ENCODE measurements around the gene RPSA. TPM values are rescaled to one million over a fixed set of nuclear protein-coding genes. Genes with fewer than 3 reads are reported as not detected.

Gene RPSA
- polyA plus RNA-seq, 1 experiment, result 3,266 TPM

DNA sequence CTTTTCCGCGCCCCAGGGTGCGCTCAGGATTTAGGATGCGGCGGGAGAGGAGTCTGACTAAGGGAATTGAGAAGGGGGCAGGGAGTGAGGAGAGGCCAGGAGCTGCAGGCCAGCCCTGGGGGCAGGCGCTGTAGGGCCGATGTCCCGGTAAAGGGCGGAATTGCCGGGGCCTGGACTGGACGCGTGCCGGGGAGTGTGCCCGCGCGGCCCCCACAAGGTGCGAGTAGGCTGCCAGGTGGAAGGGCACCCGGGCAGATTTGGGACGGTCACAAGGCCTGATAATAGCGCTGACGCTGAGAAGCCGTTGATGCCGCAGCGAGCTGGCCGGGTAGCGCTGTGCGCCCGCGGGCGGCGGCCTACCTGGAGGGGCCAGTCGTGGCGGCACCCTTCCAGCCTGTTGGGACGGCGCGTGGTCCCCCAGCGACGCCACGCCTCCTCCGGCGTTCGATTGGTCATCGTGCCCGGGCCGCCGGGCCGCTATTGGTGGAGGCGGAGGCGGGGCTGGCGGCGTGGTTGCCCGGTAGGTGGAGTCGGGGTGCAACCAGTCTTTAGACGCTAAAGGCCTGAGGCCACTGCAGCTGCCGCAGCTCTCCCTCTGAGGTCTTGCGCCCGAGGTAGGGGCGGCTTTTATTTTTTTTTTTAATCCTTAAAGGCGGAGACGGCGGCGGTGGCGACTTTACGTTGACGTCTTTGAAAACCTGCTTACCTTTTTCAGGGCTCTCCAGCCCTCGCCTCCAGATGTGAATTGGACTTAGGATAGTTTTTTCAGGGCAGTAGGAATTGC, 22.4 kb upstream of the RPSA start:
- POLR2A ChIA-PET, result interaction anchor here (1.5 kb wide), 1 partner anchor 22 kb away, joined by 12 read pairs; the partner anchor contains the start of gene RPSA

DNA sequence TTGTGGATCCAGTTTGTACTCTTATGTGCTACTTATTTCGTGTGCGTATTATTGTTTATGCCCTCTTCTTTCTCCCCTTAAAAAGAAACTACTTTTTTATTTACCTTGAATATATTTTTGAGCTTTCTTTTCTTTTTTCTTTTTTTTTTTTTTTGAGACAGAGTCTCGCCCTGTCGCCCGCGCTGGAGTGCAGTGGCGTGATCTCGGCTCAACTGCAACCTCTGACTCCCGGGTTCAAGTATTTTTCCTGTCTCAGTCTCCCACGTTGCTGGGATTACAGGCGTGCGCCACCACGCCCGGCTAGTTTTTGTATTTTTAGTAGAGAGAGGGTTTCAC, 21.9 kb upstream of the RPSA start:
- TF ChIP-seq, protein P1, sequence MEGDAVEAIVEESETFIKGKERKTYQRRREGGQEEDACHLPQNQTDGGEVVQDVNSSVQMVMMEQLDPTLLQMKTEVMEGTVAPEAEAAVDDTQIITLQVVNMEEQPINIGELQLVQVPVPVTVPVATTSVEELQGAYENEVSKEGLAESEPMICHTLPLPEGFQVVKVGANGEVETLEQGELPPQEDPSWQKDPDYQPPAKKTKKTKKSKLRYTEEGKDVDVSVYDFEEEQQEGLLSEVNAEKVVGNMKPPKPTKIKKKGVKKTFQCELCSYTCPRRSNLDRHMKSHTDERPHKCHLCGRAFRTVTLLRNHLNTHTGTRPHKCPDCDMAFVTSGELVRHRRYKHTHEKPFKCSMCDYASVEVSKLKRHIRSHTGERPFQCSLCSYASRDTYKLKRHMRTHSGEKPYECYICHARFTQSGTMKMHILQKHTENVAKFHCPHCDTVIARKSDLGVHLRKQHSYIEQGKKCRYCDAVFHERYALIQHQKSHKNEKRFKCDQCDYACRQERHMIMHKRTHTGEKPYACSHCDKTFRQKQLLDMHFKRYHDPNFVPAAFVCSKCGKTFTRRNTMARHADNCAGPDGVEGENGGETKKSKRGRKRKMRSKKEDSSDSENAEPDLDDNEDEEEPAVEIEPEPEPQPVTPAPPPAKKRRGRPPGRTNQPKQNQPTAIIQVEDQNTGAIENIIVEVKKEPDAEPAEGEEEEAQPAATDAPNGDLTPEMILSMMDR (IDR thresholded peaks at IDR 0.05; ENCODE audit: low read depth, low read length), result no peak
- Histone ChIP-seq H3K27ac (ENCODE audit: low read depth, low read length) (no peak overlapping the region), H3K9me3 (ENCODE audit: control insufficient read depth, insufficient read depth, low read length) (peaks cover 6% of the 10 kb centered on the region; the same call in 1 of the 2 replicates), H3K4me3 (ENCODE audit: low read depth, low read length) (peak overlapping the region; percentile 59), H3K27me3 (ENCODE audit: control insufficient read depth, insufficient read depth, low read length) (no peaks in the 10 kb centered on the region)
- ChIA-PET CTCF (interaction anchor here (0.9 to 1.8 kb wide), 2 partner anchors 32 to 354 kb away, joined by 3 to 4 read pairs; no protein-coding TSS in a partner anchor), POLR2A (interaction anchor here (1.5 kb wide), 1 partner anchor 22 kb away, joined by 12 read pairs; the partner anchor contains the start of gene RPSA)
- DNase-seq (ENCODE audit: low read depth, low spot score), result no peak

More for the DNA sequence above, 22.4 kb upstream of the RPSA start:
- Histone ChIP-seq H3K27me3 (ENCODE audit: control insufficient read depth, insufficient read depth, low read length) (no peaks in the 10 kb centered on the region), H3K4me3 (ENCODE audit: low read depth, low read length) (peak overlapping the region; percentile 91), H3K27ac (ENCODE audit: low read depth, low read length) (peak overlapping the region; percentile 93), H3K9me3 (ENCODE audit: control insufficient read depth, insufficient read depth, low read length) (peaks cover 6% of the 10 kb centered on the region; the same call in 1 of the 2 replicates)
- TF ChIP-seq, protein P1 (IDR thresholded peaks at IDR 0.05; ENCODE audit: low read depth, low read length), result no peak; the same call in 1 of the 2 replicates
- CTCF ChIA-PET, result interaction anchor here (0.9 to 1.8 kb wide), 2 partner anchors 32 to 354 kb away, joined by 3 to 4 read pairs; no protein-coding TSS in a partner anchor
- peak; percentile 67 for DNase-seq (ENCODE audit: low read depth, low spot score)

- Histone ChIP-seq H3K9me3 (ENCODE audit: control insufficient read depth, insufficient read depth, low read length) (peaks cover 6% of the 10 kb centered on the region; the same call in 1 of the 2 replicates), H3K27ac (ENCODE audit: low read depth, low read length) (no peak overlapping the region), H3K27me3 (ENCODE audit: control insufficient read depth, insufficient read depth, low read length) (no peaks in the 10 kb centered on the region), H3K4me3 (ENCODE audit: low read depth, low read length) (no peak overlapping the region)
- TF ChIP-seq, protein P1 (IDR thresholded peaks at IDR 0.05; ENCODE audit: low read depth, low read length), result no peak
- ChIA-PET CTCF (interaction anchor here (1.8 kb wide), 1 partner anchor 31 kb away, joined by 4 read pairs; no protein-coding TSS in a partner anchor), POLR2A (no interaction called here)
- no peak for DNase-seq (ENCODE audit: low read depth, low spot score)
Observed at GRCh38 chr3:39385456-39386090, 20.9 kb upstream of the RPSA start.

- H3K9me3 ChIP-seq (ENCODE audit: control insufficient read depth, insufficient read depth, low read length), result peaks cover 6% of the 10 kb centered on the region; the same call in 1 of the 2 replicates
- no peaks in the 10 kb centered on the region for H3K27me3 ChIP-seq (ENCODE audit: control insufficient read depth, insufficient read depth, low read length)
- TF ChIP-seq, protein P1 (IDR thresholded peaks at IDR 0.05; ENCODE audit: low read depth, low read length), result no peak
- H3K27ac ChIP-seq (ENCODE audit: low read depth, low read length), result no peak overlapping the region
- ChIA-PET CTCF (interaction anchor here (1.0 kb wide), 1 partner anchor 21 kb away, joined by 3 read pairs; no protein-coding TSS in a partner anchor), POLR2A (no interaction called here)
- no peak overlapping the region for H3K4me3 ChIP-seq (ENCODE audit: low read depth, low read length)
- DNase-seq (ENCODE audit: low read depth, low spot score), result no peak
Observed at GRCh38 chr3:39386318-39386717, 20.2 kb upstream of the RPSA start.
